Esophagus squamous epithelium (tissue), 5 donors: ENCODE measurements around the gene CLRN3. TPM values are rescaled to one million over a fixed set of nuclear protein-coding genes. Genes with fewer than 3 reads are reported as not detected.

Experiments
- DNase-seq: peaks from one replicate; lab custom pipeline; 2025; lab: John Stamatoyannopoulos, UW
- H3K27ac ChIP-seq, 4 donors: fragments of 200-600 bp; sonication (generic); one replicate each; pipeline ENCODE4 v1.5.1; 2016 to 2019; ENCODE audit warnings: mild to moderate bottlenecking in 1 of 4
- H3K27me3 ChIP-seq, 4 donors: fragments of 200-600 bp; sonication (generic); 1 replicate in 3 of 4; 2 replicates in 1 of 4; pipeline versions ENCODE4 v1.5.1 to v1.6.0; 2017 to 2021; ENCODE audit warnings: antibody characterized with exemption in 1 of 4
- H3K36me3 ChIP-seq, 3 donors: fragments of 200-600 bp; sonication (generic); one replicate each; pipeline ENCODE4 v1.5.1; 2016 to 2019
- H3K4me1 ChIP-seq, 3 donors: fragments of 200-600 bp; sonication (generic); one replicate each; pipeline ENCODE4 v1.5.1; 2017 to 2019
- H3K4me3 ChIP-seq, 4 donors: fragments of 200-600 bp; sonication (generic); 1 replicate in 3 of 4; 2 replicates in 1 of 4; pipeline ENCODE4 v1.5.1; 2016 to 2019; ENCODE audit warnings: mild to moderate bottlenecking in 2 of 4, moderate library complexity in 1 of 4
- H3K9me3 ChIP-seq, 3 donors: fragments of 200-600 bp; sonication (generic); one replicate each; pipeline ENCODE4 v1.5.1; 2016 to 2019
- CTCF ChIP-seq, 6 experiments: fragments of 450-650 bp in 4 of 6; fragments of 200-600 bp in 2 of 6; sonication (generic) in 2 of 6; IDR thresholded peaks; one replicate each; pipeline ENCODE4 v1.5.1; 2016 to 2019; ENCODE audit warnings: antibody characterized with exemption in 6 of 6, mild to moderate bottlenecking in 4 of 6, moderate library complexity in 4 of 6
- POLR2A ChIP-seq, 4 donors: fragments of 450-650 bp; IDR thresholded peaks; one replicate each; pipeline ENCODE4 v1.6.1; 2017; ENCODE audit warnings: antibody characterized with exemption in 4 of 4, mild to moderate bottlenecking in 4 of 4, moderate library complexity in 3 of 4
- WGBS, 2 donors: methylation state at CpG; one replicate each; pipeline ENCODE4 v1.1.5; 2018; 5-methylcytosine and 5-hydroxymethylcytosine counted together
- intact Hi-C: fragments of 100-400 bp; cut with DNase I; formaldehyde crosslinking; loops from one replicate; pipeline ENCODE4 v1.15.0; 2022
- total RNA-seq, 4 donors: library from RNA; depleted of rRNA; stranded (reverse); fragments of >200 nt; gene quantifications; one replicate each; pipeline ENCODE4 v1.1.0, GENCODE V29; 2016
- donor health status: DM: yes; HTN: yes; CAD: no.

The CLRN3 gene
- total RNA-seq, 4 donors from 2014 or later = not detected

- Histone ChIP-seq H3K27ac (no peak overlapping the region), H3K9me3 (no peaks in the 10 kb centered on the region), H3K4me3 (no peak overlapping the region), H3K27me3 (peaks cover 0 to 24% (median 0%) of the 10 kb centered on the region in 4 donors), H3K36me3 (no peaks in the 10 kb centered on the region), H3K4me1 (no peaks in the 10 kb centered on the region)
- no peak for DNase-seq
- TF ChIP-seq POLR2A (IDR thresholded peaks at IDR 0.05) (no peak), CTCF (IDR thresholded peaks at IDR 0.05) (no peak)
- 78 to 87% methylated on average over 5 to 6 of the region's 6 CpGs for WGBS, 2 donors
- intact Hi-C loops = no loop called here
Observed at GRCh38 chr10:127848226-127848625, 44.5 kb downstream of the CLRN3 start.

- intact Hi-C loops = no loop called here
- 46 to 67% methylated on average over 1 to 6 of the region's 7 CpGs for WGBS, 2 donors
- Histone ChIP-seq H3K36me3 (no peaks in the 10 kb centered on the region), H3K9me3 (no peaks in the 10 kb centered on the region), H3K4me1 (no peaks in the 10 kb centered on the region), H3K4me3 (no peak overlapping the region), H3K27me3 (peaks cover 0 to 19% (median 0%) of the 10 kb centered on the region in 4 donors), H3K27ac (no peak overlapping the region)
- no peak for TF ChIP-seq POLR2A (IDR thresholded peaks at IDR 0.05)
- TF ChIP-seq CTCF (IDR thresholded peaks at IDR 0.05) = no peak
- DNase-seq = no peak
Observed at GRCh38 chr10:127845756-127846155, 47.0 kb downstream of the CLRN3 start.

GRCh38 chr10:127840884-127841283 is 51.9 kb downstream of the CLRN3 start:
- H3K27ac ChIP-seq = no peak overlapping the region
- 81 to 84% methylated on average over 11 to 12 of the region's 13 CpGs for WGBS, 2 donors
- peaks cover 0 to 24% (median 0%) of the 10 kb centered on the region in 4 donors for H3K27me3 ChIP-seq
- TF ChIP-seq POLR2A (IDR thresholded peaks at IDR 0.05) = no peak
- TF ChIP-seq CTCF (IDR thresholded peaks at IDR 0.05) = no peak
- H3K4me3 ChIP-seq = no peak overlapping the region
- no peaks in the 10 kb centered on the region for H3K4me1 ChIP-seq
- no peaks in the 10 kb centered on the region for H3K36me3 ChIP-seq
- DNase-seq = no peak
- no peaks in the 10 kb centered on the region for H3K9me3 ChIP-seq
- intact Hi-C loops = no loop called here

GRCh38 chr10:127836966-127837365 is 55.8 kb downstream of the CLRN3 start:
- no peaks in the 10 kb centered on the region for H3K9me3 ChIP-seq
- DNase-seq = no peak
- WGBS, 2 donors = 57 to 65% methylated on average over 6 of the region's 6 CpGs
- TF ChIP-seq POLR2A (IDR thresholded peaks at IDR 0.05) (no peak), CTCF (IDR thresholded peaks at IDR 0.05) (no peak)
- H3K4me3 ChIP-seq = no peak overlapping the region
- peaks cover 0 to 13% (median 0%) of the 10 kb centered on the region in 3 donors for H3K4me1 ChIP-seq
- intact Hi-C loops = no loop called here
- no peak overlapping the region for H3K27ac ChIP-seq
- no peaks in the 10 kb centered on the region for H3K36me3 ChIP-seq
- H3K27me3 ChIP-seq = peaks cover 0 to 20% (median 0%) of the 10 kb centered on the region in 4 donors

GRCh38 chr10:127836176-127836575 is 56.6 kb downstream of the CLRN3 start:
- Histone ChIP-seq H3K4me3 (no peak overlapping the region), H3K36me3 (no peaks in the 10 kb centered on the region), H3K27me3 (peaks cover 0 to 25% (median 0%) of the 10 kb centered on the region in 4 donors), H3K4me1 (peaks cover 0 to 13% (median 0%) of the 10 kb centered on the region in 3 donors), H3K9me3 (no peaks in the 10 kb centered on the region), H3K27ac (no peak overlapping the region)
- intact Hi-C loops = no loop called here
- DNase-seq = no peak
- no peak for TF ChIP-seq POLR2A (IDR thresholded peaks at IDR 0.05)
- TF ChIP-seq CTCF (IDR thresholded peaks at IDR 0.05) = no peak
- WGBS, 2 donors = 71 to 74% methylated on average over 4 of the region's 4 CpGs
